HG03575 (cell line): ENCODE data around the gene MOK.

Source experiments
- ATAC-seq: cut with Tn5 transposase; IDR thresholded peaks from one replicate; pipeline ENCODE4 v1.9.1; 2021; ENCODE audit not compliant: unreplicated experiment, insufficient number of reproducible peaks, low FRiP score; ENCODE audit errors: extremely low read depth

MOK gene

GRCh38 chr14:102196902-102197230, 108.1 kb downstream of the MOK start:
- no peak for ATAC-seq

GRCh38 chr14:102196039-102196901, 108.7 kb downstream of the MOK start:
- no peak for ATAC-seq

GRCh38 chr14:102195446-102195845, 109.5 kb downstream of the MOK start:
- no peak for ATAC-seq

- ATAC-seq, result no peak
Measured at GRCh38 chr14:102194856-102195255, 110.1 kb downstream of the MOK start.

- ATAC-seq, result no peak
Measured at GRCh38 chr14:102192840-102193502, 112.0 kb downstream of the MOK start.

- no peak for ATAC-seq
Measured at GRCh38 chr14:102189874-102190273, 115.1 kb downstream of the MOK start.

- ATAC-seq, result no peak
Measured at GRCh38 chr14:102188187-102188586, 116.8 kb downstream of the MOK start.

GRCh38 chr14:102187568-102188001, 117.4 kb downstream of the MOK start:
- no peak for ATAC-seq

GRCh38 chr14:102187044-102187443, 117.9 kb downstream of the MOK start:
- no peak for ATAC-seq

- ATAC-seq, result no peak
Measured at GRCh38 chr14:102185360-102185759, 119.6 kb downstream of the MOK start.

GRCh38 chr14:102184316-102185035, 120.5 kb downstream of the MOK start:
- no peak for ATAC-seq

GRCh38 chr14:102183886-102184285, 121.1 kb downstream of the MOK start:
- ATAC-seq, result no peak

- no peak for ATAC-seq
Measured at GRCh38 chr14:102182936-102183619, 121.9 kb downstream of the MOK start.

- ATAC-seq, result no peak
Measured at GRCh38 chr14:102182190-102182589, 122.8 kb downstream of the MOK start.

GRCh38 chr14:102181187-102181586, 123.8 kb downstream of the MOK start:
- no peak for ATAC-seq

- ATAC-seq, result no peak
Measured at GRCh38 chr14:102180248-102180998, 124.5 kb downstream of the MOK start.
